ENCODE measurements around the gene PHLDB3. TPM values are rescaled to one million over a fixed set of nuclear protein-coding genes. Genes with fewer than 3 reads are reported as not detected.

PHLDB3 gene
- total RNA-seq, 2 experiments from 2014 or later = 6.0 to 20.6 TPM

DNA sequence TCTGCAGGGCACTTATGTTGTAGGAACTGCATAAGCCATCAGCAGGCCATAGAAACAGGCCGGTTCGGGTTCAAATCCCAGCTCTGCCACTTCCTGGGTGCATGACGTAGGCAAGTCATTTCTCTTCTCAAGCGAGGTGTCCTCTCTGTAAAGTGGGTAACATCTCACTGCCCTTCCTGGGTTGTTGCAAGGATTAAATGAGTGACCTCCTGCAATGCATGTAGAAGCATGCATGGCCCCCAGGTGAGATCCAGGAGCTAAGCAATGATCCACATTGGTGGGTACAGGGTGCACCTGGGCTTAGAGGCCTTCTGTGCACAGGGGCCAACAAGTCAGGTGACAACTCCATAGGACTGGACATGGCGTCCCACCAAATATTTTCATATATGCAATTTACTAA, 13.8 kb downstream of the PHLDB3 start:
- no TSS peak for BruUV-seq (replicated peaks)
- intact Hi-C loops (cut with micrococcal nuclease; ENCODE audit: unreplicated experiment) = no loop called here
- Histone ChIP-seq H3K4me2 (ENCODE audit: low read length) (no peak overlapping the region), H3K79me2 (ENCODE audit: insufficient read depth, low read depth, low read length) (no peaks in the 10 kb centered on the region), H3K9me2 (ENCODE audit: insufficient read depth, low read length) (no peaks in the 10 kb centered on the region), H3K4me1 (ENCODE audit: insufficient read depth, low read length, poor library complexity, severe bottlenecking) (no peaks in the 10 kb centered on the region), H4K20me1 (ENCODE audit: insufficient read depth, low read length) (no peaks in the 10 kb centered on the region), H2AFZ (ENCODE audit: low read length) (no peak overlapping the region), H3K9me3 (ENCODE audit: low read length) (no peaks in the 10 kb centered on the region), H3K27ac (ENCODE audit: low read depth, low read length, poor library complexity, severe bottlenecking) (no peak overlapping the region), H3K4me3 (ENCODE audit: low read depth, low read length, poor library complexity, severe bottlenecking) (no peak overlapping the region), H3K36me3 (ENCODE audit: insufficient read depth, low read length) (no peaks in the 10 kb centered on the region)
- DNase-seq (ENCODE audit: low spot score) = no peak
- TF ChIP-seq EZH2phosphoT487 (IDR thresholded peaks at IDR 0.05; ENCODE audit: borderline replicate concordance, low read depth, low read length) (no peak), CTCF (conservative IDR thresholded peaks at IDR 0.05; ENCODE audit: low read length) (no peak)
- ChIA-PET POLR2A (interaction anchor here (0.6 kb wide), 1 partner anchor 56 kb away, joined by 3 read pairs; no protein-coding TSS in a partner anchor), CTCF (ENCODE audit: unreplicated experiment) (no interaction called here)

- DNase-seq (ENCODE audit: low spot score) = no peak
- Histone ChIP-seq H3K4me3 (ENCODE audit: low read depth, low read length, poor library complexity, severe bottlenecking) (no peak overlapping the region), H3K4me2 (ENCODE audit: low read length) (no peak overlapping the region), H3K79me2 (ENCODE audit: insufficient read depth, low read depth, low read length) (no peaks in the 10 kb centered on the region), H4K20me1 (ENCODE audit: insufficient read depth, low read length) (no peaks in the 10 kb centered on the region), H3K9me3 (ENCODE audit: low read length) (no peaks in the 10 kb centered on the region), H3K36me3 (ENCODE audit: insufficient read depth, low read length) (no peaks in the 10 kb centered on the region), H2AFZ (ENCODE audit: low read length) (no peak overlapping the region), H3K9me2 (ENCODE audit: insufficient read depth, low read length) (no peaks in the 10 kb centered on the region), H3K4me1 (ENCODE audit: insufficient read depth, low read length, poor library complexity, severe bottlenecking) (no peaks in the 10 kb centered on the region), H3K27ac (ENCODE audit: low read depth, low read length, poor library complexity, severe bottlenecking) (no peak overlapping the region)
- BruUV-seq (replicated peaks) = no TSS peak
- intact Hi-C loops (cut with micrococcal nuclease; ENCODE audit: unreplicated experiment) = no loop called here
- POLR2A ChIA-PET = interaction anchor here (0.6 kb wide), 1 partner anchor 56 kb away, joined by 3 read pairs; no protein-coding TSS in a partner anchor
- TF ChIP-seq EZH2phosphoT487 (IDR thresholded peaks at IDR 0.05; ENCODE audit: borderline replicate concordance, low read depth, low read length) (no peak), CTCF (conservative IDR thresholded peaks at IDR 0.05; ENCODE audit: low read length) (no peak)
- CTCF ChIA-PET (ENCODE audit: unreplicated experiment) = no interaction called here
Observed at GRCh38 chr19:43489979-43490599, 14.5 kb downstream of the PHLDB3 start.

GRCh38 chr19:43489310-43489709, 15.2 kb downstream of the PHLDB3 start:
- Histone ChIP-seq H3K79me2 (ENCODE audit: insufficient read depth, low read depth, low read length) (no peaks in the 10 kb centered on the region), H2AFZ (ENCODE audit: low read length) (no peak overlapping the region), H3K9me2 (ENCODE audit: insufficient read depth, low read length) (no peaks in the 10 kb centered on the region), H4K20me1 (ENCODE audit: insufficient read depth, low read length) (no peaks in the 10 kb centered on the region), H3K36me3 (ENCODE audit: insufficient read depth, low read length) (no peaks in the 10 kb centered on the region), H3K27ac (ENCODE audit: low read depth, low read length, poor library complexity, severe bottlenecking) (no peak overlapping the region), H3K4me1 (ENCODE audit: insufficient read depth, low read length, poor library complexity, severe bottlenecking) (no peaks in the 10 kb centered on the region), H3K9me3 (ENCODE audit: low read length) (no peaks in the 10 kb centered on the region), H3K4me3 (ENCODE audit: low read depth, low read length, poor library complexity, severe bottlenecking) (no peak overlapping the region), H3K4me2 (ENCODE audit: low read length) (no peak overlapping the region)
- ChIA-PET CTCF (ENCODE audit: unreplicated experiment) (no interaction called here), POLR2A (no interaction called here)
- TF ChIP-seq CTCF (conservative IDR thresholded peaks at IDR 0.05; ENCODE audit: low read length) (no peak), EZH2phosphoT487 (IDR thresholded peaks at IDR 0.05; ENCODE audit: borderline replicate concordance, low read depth, low read length) (no peak)
- no peak for DNase-seq (ENCODE audit: low spot score)
- BruUV-seq (replicated peaks) = no TSS peak
- intact Hi-C loops (cut with micrococcal nuclease; ENCODE audit: unreplicated experiment) = no loop called here

Measured in OCI-LY7 (cell line).